HG02884 (cell line): ENCODE data around the gene ARAP1.

ENCODE experiments used
- ATAC-seq: cut with Tn5 transposase; IDR thresholded peaks from one replicate; pipeline ENCODE4 v1.9.1; 2021; ENCODE audit warnings: mild to moderate bottlenecking, moderate library complexity; ENCODE audit not compliant: unreplicated experiment

ARAP1 gene

GRCh38 chr11:72780296-72781062, 28.3 kb upstream of the ARAP1 start:
- ATAC-seq: no peak

DNA sequence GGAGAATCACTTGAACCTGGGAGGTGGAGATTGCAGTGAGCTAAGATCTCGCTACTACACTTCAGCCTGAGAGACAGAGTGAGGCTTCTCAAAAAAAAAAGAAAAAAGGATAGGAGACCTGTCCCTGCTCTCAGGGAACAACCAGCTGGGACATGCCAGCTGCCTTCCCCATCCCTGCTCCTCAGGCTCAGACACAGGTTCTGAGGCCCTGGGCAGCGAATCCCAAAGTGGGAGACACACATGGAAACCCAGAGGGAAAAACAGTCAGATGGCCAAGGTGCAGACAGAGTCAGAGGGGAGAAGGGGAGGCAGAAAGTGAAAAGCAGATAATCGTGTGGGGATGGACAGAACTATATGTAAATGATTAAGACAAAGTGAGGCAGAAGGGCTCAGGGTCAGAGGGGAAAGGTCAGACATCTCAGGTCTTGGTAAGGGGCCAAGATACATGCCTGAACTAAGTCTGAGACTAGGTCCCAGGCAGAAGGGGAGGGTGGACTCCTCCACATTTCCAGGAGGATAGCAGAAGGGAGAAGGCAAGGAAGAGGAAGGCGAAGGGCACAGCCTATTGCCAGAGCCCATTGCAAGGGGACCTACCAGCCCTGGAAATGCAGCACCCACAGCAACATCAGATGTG, 27.4 kb upstream of the ARAP1 start:
- no peak for ATAC-seq

DNA sequence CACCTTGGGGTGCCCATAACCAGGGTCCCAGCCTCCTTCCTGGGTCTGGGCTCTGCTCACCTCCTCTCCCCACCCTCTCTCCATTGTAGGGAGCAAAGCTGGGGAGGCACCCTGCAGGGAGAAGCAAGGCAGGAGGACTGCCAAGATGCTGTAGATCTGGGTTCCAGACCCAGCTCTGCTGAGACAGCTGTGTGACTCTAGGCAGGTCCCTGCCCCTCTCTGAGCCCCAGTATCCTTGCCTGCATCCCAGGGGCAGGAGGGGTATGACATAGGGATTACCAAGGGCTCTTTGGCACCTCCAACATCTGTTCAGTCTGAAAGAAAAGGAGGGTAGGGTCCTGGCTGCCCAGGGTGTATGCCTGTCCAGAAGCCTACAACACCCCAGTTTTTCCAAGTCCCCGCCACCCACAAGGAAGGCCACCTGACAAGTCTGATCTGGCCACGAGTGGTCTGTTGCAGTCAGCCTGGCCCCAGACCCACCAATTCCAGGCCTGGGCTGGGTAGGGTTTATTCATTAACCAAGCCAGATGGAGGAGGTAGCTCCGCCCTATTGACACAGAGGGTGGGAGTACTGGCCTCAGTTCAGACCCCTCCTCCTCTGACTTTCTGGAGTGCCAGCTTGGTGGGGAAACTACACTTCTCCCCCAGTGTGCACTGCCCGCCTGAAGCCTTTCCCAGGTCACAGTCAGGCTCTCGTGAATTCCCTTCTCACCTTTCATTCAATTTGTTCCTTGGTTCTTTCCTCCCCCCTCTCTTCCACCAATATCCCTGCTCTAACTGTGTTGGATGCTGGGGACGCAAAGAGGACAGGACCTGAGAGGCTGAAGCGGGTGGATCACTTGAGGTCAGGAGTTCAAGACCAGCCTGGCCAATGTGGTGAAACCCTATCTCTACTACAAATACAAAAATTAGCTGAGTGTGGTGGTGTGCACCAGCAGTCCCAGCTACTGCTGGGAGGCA, 26.6 kb upstream of the ARAP1 start:
- no peak for ATAC-seq

DNA sequence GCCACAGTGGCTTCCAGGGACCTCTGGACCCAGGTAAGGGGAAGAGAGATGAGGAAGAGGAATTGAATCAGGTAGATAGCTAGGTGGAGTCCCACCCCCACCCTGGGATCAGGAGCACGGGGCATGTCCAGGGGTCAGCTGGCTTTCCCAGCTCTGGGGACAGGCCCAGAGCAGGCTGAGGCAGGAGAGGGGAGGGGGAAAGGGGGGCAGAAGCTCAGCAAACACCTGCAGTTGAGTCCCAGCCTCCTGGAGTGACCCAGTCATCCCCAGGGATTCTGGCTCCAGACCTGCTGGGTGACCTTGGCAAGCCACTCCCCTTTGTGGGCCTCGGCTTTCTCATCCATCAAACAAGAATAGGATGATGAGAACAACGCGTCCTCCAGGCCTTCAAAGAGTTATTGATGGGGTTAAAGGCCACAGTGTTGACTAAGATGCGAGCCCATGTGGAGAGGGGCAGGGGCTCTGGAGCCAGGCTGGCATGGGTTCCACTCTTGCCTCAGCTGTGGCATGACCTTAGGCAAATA, 25.6 kb upstream of the ARAP1 start:
- no peak for ATAC-seq

DNA sequence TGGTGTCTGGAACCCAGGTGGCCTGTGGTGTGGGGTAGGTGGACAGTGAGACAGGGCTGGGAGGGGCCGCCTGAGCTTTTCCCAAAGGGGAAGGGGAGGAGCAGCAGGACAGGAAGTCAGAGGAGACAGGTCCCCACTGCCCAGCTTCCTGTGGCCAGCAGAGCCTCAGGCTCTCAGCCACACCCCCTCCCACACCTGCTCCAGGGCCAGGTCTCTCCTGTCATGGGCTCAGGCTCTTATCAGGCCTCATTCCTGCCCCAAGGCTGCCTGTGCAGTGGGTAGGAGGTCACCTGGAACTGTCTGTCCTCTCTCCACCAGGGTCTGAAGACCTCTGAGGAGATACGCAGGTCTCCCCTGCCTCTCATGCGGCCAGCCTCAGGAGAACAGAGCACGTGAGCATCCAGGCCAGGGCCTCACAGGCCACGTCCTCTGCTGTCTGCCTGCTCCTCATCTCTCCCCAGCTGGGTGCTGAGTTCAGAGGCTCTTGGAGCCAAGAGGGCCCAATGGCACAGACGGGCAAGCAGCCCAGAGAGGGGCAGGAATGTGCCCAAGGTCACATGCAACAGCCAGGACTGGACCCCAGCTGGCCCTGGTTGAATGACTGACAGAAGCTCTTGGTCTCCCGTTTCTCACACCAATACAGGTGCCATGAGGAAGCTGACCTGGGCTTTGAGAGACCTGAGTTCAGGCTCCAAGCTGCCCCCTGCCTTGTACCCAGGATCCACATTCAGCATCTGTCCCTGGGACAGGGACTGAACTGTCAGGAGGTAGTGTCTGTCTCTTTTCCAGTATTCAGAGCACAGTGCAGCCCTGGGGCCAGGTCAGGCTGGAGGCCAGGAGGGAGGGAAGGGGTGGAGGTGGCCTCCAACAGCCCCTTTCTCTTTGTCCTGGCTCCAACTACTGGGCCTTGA, 24.9 kb upstream of the ARAP1 start:
- no peak for ATAC-seq

DNA sequence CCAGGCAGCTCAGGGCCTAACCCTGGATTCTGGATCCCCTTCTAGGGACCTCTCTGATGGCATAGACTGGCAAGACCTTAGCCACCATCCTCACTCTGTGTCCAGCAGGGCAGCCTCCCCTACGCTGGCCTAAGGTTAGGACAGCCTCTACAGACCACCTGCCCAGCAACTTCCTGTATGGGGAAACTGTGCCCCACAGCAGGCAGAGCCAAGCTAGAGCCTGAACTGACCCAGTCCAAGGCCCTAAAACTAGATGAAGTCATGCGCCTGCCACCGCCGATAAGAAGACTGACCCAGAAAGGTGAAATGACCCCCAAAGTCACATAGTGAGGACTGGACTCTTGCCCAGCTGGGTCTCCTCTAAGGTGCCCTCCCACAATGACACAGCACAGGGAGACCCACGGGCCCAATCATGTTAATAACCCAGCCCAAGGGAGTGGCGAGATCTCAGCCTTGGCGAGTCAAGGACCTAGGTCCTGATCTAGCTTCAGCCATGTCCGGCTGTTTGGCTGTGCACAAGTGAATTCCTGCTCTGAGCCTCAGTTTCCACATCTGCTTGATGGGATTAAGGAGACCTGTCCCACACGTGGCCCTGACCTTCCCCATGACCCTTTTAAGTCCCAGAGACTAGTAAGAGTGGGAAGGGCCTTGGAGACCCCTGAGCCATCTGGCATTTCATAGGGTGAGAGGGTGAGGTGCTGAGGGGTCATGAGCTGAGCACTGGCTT, 24.1 kb upstream of the ARAP1 start:
- no peak for ATAC-seq

- ATAC-seq: no peak
Measured at GRCh38 chr11:72775288-72776110, 23.3 kb upstream of the ARAP1 start.

GRCh38 chr11:72774499-72774898, 22.3 kb upstream of the ARAP1 start:
- ATAC-seq: no peak

DNA sequence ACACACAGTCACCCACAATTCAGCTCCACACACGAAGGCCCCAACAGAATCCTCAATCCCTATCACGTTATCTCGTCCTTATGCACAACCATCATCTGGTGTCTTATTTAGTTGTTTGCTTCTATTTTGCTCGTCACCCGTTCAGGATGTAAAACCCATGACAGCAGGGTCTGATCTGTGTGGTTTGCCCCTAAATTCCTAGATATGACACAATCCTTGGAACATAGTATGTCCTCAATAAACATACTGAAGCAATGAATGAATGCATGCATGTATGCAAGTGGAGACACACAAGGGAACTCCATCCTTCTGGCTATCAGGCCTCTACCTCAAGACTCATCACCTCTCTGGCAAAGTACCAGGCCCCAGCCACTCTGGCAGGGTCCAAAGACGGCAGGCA, 21.5 kb upstream of the ARAP1 start:
- ATAC-seq: no peak

GRCh38 chr11:72773291-72773690, 21.1 kb upstream of the ARAP1 start:
- ATAC-seq: no peak

- ATAC-seq: no peak
Measured at GRCh38 chr11:72772059-72772458, 19.9 kb upstream of the ARAP1 start.

- no peak for ATAC-seq
Measured at GRCh38 chr11:72771507-72771906, 19.3 kb upstream of the ARAP1 start.

- ATAC-seq: no peak
Measured at GRCh38 chr11:72770799-72771198, 18.6 kb upstream of the ARAP1 start.

- ATAC-seq: no peak
Measured at GRCh38 chr11:72769680-72770079, 17.5 kb upstream of the ARAP1 start.

GRCh38 chr11:72768581-72768980, 16.4 kb upstream of the ARAP1 start:
- ATAC-seq: no peak

DNA sequence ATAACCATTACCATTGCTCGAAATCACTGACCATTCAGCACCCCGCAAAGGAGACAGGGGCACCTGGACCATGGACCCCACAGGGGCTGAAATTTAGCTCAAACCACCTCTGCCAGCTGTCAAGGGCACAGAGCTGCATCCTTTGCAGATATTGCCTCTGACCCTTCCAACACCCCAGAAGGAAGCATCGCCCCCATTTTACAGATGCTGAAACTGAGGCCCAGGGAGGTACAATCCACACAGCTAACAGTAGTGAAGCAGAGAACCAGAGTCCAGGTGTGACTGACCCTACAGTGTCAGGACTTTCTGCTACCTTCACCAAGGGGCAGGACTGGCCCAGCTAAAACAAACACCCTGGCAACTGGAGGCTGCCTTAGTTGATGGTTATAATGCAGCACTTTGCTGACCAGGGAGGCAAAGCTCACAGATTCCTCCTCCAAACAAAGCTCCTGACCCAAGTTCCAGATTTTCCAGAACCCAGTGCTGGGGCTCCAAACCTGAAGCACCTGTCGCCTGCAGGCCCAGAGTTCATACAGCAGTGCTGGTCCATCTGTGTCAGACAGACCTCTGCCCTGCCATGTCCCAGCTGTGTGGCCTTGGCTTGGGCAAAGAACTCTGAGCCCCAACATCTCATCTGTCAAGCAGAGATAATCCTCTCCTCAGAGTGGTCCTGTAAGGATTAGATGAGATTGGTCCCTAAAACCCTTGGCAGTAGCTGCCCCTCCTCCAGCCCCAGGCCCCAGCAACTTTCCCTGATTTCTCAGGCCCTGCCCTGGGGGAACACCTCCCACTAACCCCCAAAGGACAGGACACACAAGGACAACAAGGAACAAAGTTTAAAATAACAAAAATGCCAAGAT, 15.2 kb upstream of the ARAP1 start:
- no peak for ATAC-seq

DNA sequence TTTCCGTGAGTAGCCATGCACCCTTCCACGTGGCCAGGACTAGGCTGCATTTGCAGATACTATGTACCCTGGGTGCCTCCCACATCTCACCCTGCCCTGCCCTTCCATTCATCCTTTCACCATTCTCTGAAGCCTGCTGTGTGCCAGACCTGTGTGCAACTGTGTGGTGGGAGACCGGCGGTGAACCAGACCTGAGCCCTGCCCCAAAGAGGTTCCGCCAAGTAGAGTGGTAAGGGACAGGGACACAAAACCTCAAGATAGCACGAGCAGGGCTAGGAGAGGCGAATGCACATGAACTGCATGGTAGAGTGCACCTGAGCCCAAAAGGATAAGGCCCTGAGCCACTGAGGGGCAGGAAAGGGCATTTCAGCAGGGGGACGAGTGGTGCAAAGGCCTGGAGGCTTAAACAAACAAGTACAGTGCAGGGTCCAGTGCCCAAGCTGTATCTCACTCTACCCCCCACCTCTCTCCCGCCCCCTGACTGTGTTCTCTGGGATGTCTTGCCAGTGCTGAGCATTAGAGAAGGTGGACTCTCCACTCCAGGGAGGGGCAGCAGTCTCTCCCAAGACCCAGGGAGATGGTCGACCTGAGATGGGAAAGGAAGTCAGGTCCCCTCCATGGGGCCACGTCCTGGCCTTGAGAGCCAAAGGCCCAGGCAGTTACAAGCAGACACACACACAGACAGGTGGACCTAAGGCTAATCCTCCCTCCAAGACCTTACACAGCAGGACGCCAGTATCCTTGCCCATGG, 14.1 kb upstream of the ARAP1 start:
- ATAC-seq: no peak
